A549 (cell line): ENCODE data around the gene GPBAR1. TPM values are rescaled to one million over a fixed set of nuclear protein-coding genes. Genes with fewer than 3 reads are reported as not detected.

ENCODE experiments used
- ATAC-seq, 2 experiments: fragments of 200-7000 bp in 1 of 2; fragments of >200 bp in 1 of 2; cut with Nextera tagmentation in 1 of 2; cut with Tn5 transposase in 1 of 2; 3 replicates each; pipeline versions ENCODE4 v1.8.0 to v1.9.1; 2018 to 2020; ENCODE audit warnings: mild to moderate bottlenecking in 1 of 2, moderate library complexity in 1 of 2
- CTCF ChIA-PET: fragments of 300-600 bp; sonication (Branson Sonifier 250); formaldehyde crosslinking; extraction: SDS; loops from one replicate; lab custom pipeline; 2021; ENCODE audit warnings: antibody characterized with exemption, inconsistent platforms; lab: Yijun Ruan, JAX
- POLR2A ChIA-PET: fragments of 350-600 bp; formaldehyde crosslinking; extraction: SDS; loops from one replicate; lab custom pipeline; 2021; ENCODE audit warnings: antibody characterized with exemption, inconsistent platforms; lab: Yijun Ruan, JAX
- DNase-seq, 2 experiments: peaks; one replicate each; pipeline versions ENCODE4 v3.0.0 to v3.0.0-alpha.2; 2011 to 2016; ENCODE audit warnings: low read depth in 1 of 2, low spot score in 1 of 2
- FAIRE-seq: peaks from 2 replicates; lab custom pipeline; 2011; peaks lifted over from hg19 to GRCh38; lab: Jason Lieb, UNC
- H3K27ac ChIP-seq, 2 experiments: fragments of >200 bp; sonication (Bioruptor Twin); formaldehyde crosslinking; 3 replicates each; pipeline ENCODE4 v1.5.1; 2016 to 2017
- H3K4me1 ChIP-seq: fragments of >200 bp; sonication (Bioruptor Twin); formaldehyde crosslinking; 3 replicates; pipeline ENCODE4 v1.6.1; 2016
- H3K4me2 ChIP-seq: fragments of >200 bp; sonication (Bioruptor Twin); formaldehyde crosslinking; 3 replicates; pipeline ENCODE4 v1.6.1; 2016
- H3K4me3 ChIP-seq: fragments of >200 bp; sonication (Bioruptor Twin); formaldehyde crosslinking; 3 replicates; pipeline ENCODE4 v1.5.1; 2016
- H3K9me3 ChIP-seq: fragments of >200 bp; sonication (Bioruptor Twin); formaldehyde crosslinking; 3 replicates; pipeline ENCODE4 v1.6.1; 2016
- CBX2 ChIP-seq: fragments of 200-600 bp; sonication (generic); IDR thresholded peaks from 2 replicates; pipeline ENCODE4 v1.6.1; 2016; ENCODE audit warnings: low read depth, mild to moderate bottlenecking, borderline replicate concordance
- CBX8 ChIP-seq: fragments of 200-600 bp; sonication (generic); IDR thresholded peaks from 2 replicates; pipeline ENCODE4 v1.6.1; 2016
- CHD2 ChIP-seq: fragments of 150-350 bp; IDR thresholded peaks from 2 replicates; pipeline ENCODE4 v1.6.1; 2014; ENCODE audit warnings: low read length; ENCODE audit not compliant: partially characterized antibody
- EHMT2 ChIP-seq: fragments of 200-600 bp; sonication (generic); IDR thresholded peaks from 2 replicates; pipeline ENCODE4 v1.6.1; 2016; ENCODE audit warnings: antibody characterized with exemption, low read depth, mild to moderate bottlenecking, moderate library complexity
- ESRRA ChIP-seq: fragments of 150-350 bp; IDR thresholded peaks from 2 replicates; pipeline ENCODE4 v1.6.1; 2014; ENCODE audit warnings: mild to moderate bottlenecking, low read length, borderline replicate concordance
- HDAC2 ChIP-seq: fragments of 200-600 bp; sonication (generic); IDR thresholded peaks from 2 replicates; pipeline ENCODE4 v1.6.1; 2016
- JUN ChIP-seq, 2 experiments: fragments of >200 bp; sonication (Bioruptor Twin); formaldehyde crosslinking; IDR thresholded peaks; 2 replicates in 1 of 2; 3 replicates in 1 of 2; pipeline ENCODE4 v1.6.1; 2016 to 2017
- JUNB ChIP-seq: fragments of >200 bp; sonication (Bioruptor Twin); formaldehyde crosslinking; IDR thresholded peaks from 2 replicates; pipeline ENCODE4 v1.6.1; 2016
- MAZ ChIP-seq: fragments of 150-350 bp; IDR thresholded peaks from 2 replicates; pipeline ENCODE4 v1.6.1; 2014; ENCODE audit warnings: antibody characterized with exemption, low read depth, low read length, borderline replicate concordance
- NFE2L2 ChIP-seq: fragments of 150-350 bp; conservative IDR thresholded peaks from 2 replicates; pipeline ENCODE4 v1.6.1; 2014; ENCODE audit warnings: low read length
- POLR2A ChIP-seq: IDR thresholded peaks from 2 replicates; pipeline ENCODE4 v1.6.1; 2012; ENCODE audit warnings: mild to moderate bottlenecking, low read length
- POLR2AphosphoS2 ChIP-seq: conservative IDR thresholded peaks from 2 replicates; pipeline ENCODE4 v1.6.1; 2012; ENCODE audit warnings: low read length, improper control_type of control experiment, inconsistent platforms
- SREBF2 ChIP-seq: fragments of 450-650 bp; IDR thresholded peaks from 2 replicates; pipeline ENCODE4 v1.6.1; 2014; ENCODE audit warnings: mild to moderate bottlenecking, moderate library complexity
- TFCP2L1 ChIP-seq: fragments of 250-450 bp; sonication (Bioruptor Pico); IDR thresholded peaks from 2 replicates; pipeline ENCODE4 v1.5.0; 2021; ENCODE audit warnings: mild to moderate bottlenecking
- ZNF302 ChIP-seq: fragments of 250-450 bp; sonication (Bioruptor Pico); IDR thresholded peaks from 2 replicates; pipeline ENCODE4 v1.9.0; 2021; ENCODE audit warnings: inconsistent platforms, mild to moderate bottlenecking, moderate library complexity
- WGBS: methylation state at CpG from one replicate; pipeline ENCODE4 v1.1.6; 2017; ENCODE audit errors: missing lambda C conversion rate; 5-methylcytosine and 5-hydroxymethylcytosine counted together
- polyA plus RNA-seq, 4 experiments: library from polyadenylated mRNA; depleted of rRNA in 3 of 4; stranded (reverse); fragments of >200 nt; fragmentation: RNase III in 1 of 4; extraction: RNeasy Plus Mini Kit Qiagen cat#74134 plus additional on column Dnase treatment in 1 of 4; gene quantifications; 2 replicates in 3 of 4; 3 replicates in 1 of 4; pipeline ENCODE4 v1.2.3, GENCODE V29; 2011 to 2017
- TF ChIP-seq, protein P1 (sequence below): fragments of 150-350 bp; IDR thresholded peaks from 2 replicates; pipeline ENCODE4 v1.6.1; 2014; ENCODE audit warnings: low read depth, mild to moderate bottlenecking, low read length
- TF ChIP-seq, protein P2 (sequence below): fragments of >200 bp; sonication (Bioruptor Twin); formaldehyde crosslinking; IDR thresholded peaks from 3 replicates; pipeline ENCODE4 v1.6.1; 2016
- TF ChIP-seq, protein P3 (sequence below): IDR thresholded peaks from 2 replicates; pipeline ENCODE4 v1.6.1; 2012
- TF ChIP-seq, protein P4 (sequence below): IDR thresholded peaks from 2 replicates; pipeline ENCODE4 v1.6.1; 2012; ENCODE audit warnings: low read depth, borderline replicate concordance
- TF ChIP-seq, protein P5 (sequence below): fragments of >200 bp; sonication (Bioruptor Twin); formaldehyde crosslinking; IDR thresholded peaks from 3 replicates; pipeline ENCODE4 v1.5.1; 2016
- TF ChIP-seq, protein P6 (sequence below): IDR thresholded peaks from 2 replicates; pipeline ENCODE4 v1.6.1; 2012

Gene GPBAR1
- polyA plus RNA-seq, 2 of the 4 experiments (the other 2 are of a cell fraction), result 0.06 to 0.12 TPM

DNA sequence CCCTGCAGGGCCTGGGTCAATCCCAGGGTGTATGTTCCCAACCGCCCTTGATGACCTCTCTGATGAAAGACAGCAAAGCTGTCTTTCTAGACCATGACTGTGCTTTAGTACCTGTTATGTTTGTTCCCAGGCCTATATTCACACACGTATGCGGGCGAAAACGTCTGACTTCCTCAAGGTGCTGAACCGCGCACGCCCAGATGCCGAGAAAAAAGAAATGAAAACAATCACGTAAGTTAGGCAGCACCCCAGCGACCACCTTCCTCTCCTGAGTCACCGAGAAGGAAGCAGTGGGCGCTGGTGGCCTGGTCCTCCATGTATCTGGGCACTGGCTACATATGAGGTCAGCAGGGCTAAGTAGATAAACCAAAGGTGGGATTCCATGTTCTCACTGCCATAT is 11.1 kb upstream of the GPBAR1 start:
- Histone ChIP-seq H3K4me2 (no peak overlapping the region), H3K27ac (no peak overlapping the region), H3K4me1 (no peaks in the 10 kb centered on the region)
- TF ChIP-seq CBX8 (no peak), POLR2AphosphoS2 (no peak), CBX2 (no peak), POLR2A (no peak), MAZ (no peak), HDAC2 (no peak), JUN (IDR thresholded peaks at IDR 0.05) (no peak), NFE2L2 (no peak), TFCP2L1 (CRISPR knock-in tag) (no peak), JUNB (no peak), SREBF2 (no peak), EHMT2 (no peak)
- TF ChIP-seq, protein P1, sequence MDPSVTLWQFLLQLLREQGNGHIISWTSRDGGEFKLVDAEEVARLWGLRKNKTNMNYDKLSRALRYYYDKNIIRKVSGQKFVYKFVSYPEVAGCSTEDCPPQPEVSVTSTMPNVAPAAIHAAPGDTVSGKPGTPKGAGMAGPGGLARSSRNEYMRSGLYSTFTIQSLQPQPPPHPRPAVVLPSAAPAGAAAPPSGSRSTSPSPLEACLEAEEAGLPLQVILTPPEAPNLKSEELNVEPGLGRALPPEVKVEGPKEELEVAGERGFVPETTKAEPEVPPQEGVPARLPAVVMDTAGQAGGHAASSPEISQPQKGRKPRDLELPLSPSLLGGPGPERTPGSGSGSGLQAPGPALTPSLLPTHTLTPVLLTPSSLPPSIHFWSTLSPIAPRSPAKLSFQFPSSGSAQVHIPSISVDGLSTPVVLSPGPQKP, result no peak
- TF ChIP-seq, protein P2, sequence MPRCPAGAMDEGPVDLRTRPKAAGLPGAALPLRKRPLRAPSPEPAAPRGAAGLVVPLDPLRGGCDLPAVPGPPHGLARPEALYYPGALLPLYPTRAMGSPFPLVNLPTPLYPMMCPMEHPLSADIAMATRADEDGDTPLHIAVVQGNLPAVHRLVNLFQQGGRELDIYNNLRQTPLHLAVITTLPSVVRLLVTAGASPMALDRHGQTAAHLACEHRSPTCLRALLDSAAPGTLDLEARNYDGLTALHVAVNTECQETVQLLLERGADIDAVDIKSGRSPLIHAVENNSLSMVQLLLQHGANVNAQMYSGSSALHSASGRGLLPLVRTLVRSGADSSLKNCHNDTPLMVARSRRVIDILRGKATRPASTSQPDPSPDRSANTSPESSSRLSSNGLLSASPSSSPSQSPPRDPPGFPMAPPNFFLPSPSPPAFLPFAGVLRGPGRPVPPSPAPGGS, result no peak
- TF ChIP-seq, protein P3, sequence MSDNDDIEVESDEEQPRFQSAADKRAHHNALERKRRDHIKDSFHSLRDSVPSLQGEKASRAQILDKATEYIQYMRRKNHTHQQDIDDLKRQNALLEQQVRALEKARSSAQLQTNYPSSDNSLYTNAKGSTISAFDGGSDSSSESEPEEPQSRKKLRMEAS, result no peak
- TF ChIP-seq, protein P4, sequence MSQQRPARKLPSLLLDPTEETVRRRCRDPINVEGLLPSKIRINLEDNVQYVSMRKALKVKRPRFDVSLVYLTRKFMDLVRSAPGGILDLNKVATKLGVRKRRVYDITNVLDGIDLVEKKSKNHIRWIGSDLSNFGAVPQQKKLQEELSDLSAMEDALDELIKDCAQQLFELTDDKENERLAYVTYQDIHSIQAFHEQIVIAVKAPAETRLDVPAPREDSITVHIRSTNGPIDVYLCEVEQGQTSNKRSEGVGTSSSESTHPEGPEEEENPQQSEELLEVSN, result no peak
- TF ChIP-seq, protein P5, sequence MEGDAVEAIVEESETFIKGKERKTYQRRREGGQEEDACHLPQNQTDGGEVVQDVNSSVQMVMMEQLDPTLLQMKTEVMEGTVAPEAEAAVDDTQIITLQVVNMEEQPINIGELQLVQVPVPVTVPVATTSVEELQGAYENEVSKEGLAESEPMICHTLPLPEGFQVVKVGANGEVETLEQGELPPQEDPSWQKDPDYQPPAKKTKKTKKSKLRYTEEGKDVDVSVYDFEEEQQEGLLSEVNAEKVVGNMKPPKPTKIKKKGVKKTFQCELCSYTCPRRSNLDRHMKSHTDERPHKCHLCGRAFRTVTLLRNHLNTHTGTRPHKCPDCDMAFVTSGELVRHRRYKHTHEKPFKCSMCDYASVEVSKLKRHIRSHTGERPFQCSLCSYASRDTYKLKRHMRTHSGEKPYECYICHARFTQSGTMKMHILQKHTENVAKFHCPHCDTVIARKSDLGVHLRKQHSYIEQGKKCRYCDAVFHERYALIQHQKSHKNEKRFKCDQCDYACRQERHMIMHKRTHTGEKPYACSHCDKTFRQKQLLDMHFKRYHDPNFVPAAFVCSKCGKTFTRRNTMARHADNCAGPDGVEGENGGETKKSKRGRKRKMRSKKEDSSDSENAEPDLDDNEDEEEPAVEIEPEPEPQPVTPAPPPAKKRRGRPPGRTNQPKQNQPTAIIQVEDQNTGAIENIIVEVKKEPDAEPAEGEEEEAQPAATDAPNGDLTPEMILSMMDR, result no peak
- TF ChIP-seq, all 56 proteins: peak for 0
- ChIA-PET POLR2A (no interaction called here), CTCF (no interaction called here)
- DNase-seq (no peak), FAIRE-seq (no peak), ATAC-seq (no peak)
- H3K4me3 ChIP-seq, result no peak overlapping the region
- WGBS, result 95% methylated on average over 13 of the region's 13 CpGs
- no peaks in the 10 kb centered on the region for H3K9me3 ChIP-seq

DNA sequence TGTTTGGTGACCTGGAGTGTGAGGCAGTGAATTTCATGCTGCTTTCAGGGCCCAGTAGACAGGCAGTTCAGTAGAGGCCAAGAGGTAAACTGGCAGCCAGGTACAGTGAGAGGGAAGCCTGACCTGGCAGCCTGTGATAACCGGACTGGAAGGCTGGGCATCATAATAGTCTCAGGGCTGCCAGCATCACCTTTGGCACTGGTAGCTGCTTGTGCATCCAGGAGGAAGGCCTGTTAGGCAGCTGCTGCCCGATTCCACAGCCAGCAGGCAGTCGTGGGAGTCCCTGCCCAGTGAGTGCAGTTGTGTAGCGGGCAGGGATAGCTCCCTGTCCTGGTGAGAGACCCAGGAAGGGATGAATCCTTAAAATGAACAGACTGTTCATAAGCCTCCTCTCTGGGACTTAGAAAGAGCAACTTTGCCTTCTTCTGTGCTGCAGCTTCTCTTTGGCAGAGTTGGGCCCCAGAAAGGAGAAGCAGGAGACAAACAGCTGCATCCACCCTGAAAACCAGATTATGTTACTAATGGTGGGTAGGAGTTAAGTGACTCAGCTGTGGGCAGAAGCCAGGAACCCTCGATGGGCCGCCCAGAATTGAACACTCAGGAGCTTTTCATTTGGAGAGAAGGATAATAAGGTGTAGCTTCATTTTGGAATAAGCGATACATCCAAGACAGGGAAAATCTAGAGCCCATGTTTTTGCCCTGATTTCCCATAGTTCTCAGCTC is 8.1 kb upstream of the GPBAR1 start:
- CTCF ChIA-PET, result interaction anchor here (1.1 to 2.7 kb wide), 5 partner anchors 15 to 49 kb away, joined by 3 to 8 read pairs (median 4); partner anchors contain the start of genes AAMP, PNKD and TMBIM1

DNA sequence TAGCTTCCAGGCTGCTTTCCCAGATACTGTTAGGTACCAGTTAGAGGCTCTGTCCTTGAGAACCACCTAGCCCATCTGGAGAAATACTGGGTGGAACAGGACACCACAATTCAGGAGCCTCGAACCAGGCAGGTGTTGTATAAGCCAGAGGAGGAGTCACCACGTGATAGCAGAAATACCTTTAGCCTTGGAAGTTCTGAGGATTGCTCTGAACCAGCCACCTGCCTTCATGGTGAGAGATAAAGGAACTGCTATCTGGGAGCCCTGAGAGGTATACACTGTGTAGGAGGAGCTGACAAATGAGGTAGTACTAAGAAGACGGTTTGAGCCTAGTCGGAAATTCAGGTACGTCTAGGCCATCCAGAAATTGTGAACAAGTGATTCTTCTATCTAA is 7.6 kb upstream of the GPBAR1 start:
- ATAC-seq (no peak), DNase-seq (no peak), FAIRE-seq (no peak)
- 93% methylated on average over 5 of the region's 5 CpGs for WGBS
- Histone ChIP-seq H3K4me1 (no peaks in the 10 kb centered on the region), H3K9me3 (no peaks in the 10 kb centered on the region), H3K4me2 (no peak overlapping the region), H3K4me3 (no peak overlapping the region), H3K27ac (no peak overlapping the region)
- CTCF ChIA-PET, result interaction anchor here (1.0 to 2.7 kb wide), 7 partner anchors 15 to 468 kb away, joined by 3 to 8 read pairs (median 4); partner anchors contain the start of genes AAMP, PNKD and TMBIM1
- POLR2A ChIA-PET, result no interaction called here
- TF ChIP-seq, protein P6, sequence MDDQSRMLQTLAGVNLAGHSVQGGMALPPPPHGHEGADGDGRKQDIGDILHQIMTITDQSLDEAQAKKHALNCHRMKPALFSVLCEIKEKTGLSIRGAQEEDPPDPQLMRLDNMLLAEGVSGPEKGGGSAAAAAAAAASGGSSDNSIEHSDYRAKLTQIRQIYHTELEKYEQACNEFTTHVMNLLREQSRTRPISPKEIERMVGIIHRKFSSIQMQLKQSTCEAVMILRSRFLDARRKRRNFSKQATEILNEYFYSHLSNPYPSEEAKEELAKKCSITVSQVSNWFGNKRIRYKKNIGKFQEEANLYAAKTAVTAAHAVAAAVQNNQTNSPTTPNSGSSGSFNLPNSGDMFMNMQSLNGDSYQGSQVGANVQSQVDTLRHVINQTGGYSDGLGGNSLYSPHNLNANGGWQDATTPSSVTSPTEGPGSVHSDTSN, result no peak
- no peak for TF ChIP-seq ZNF302 (CRISPR knock-in tag)

More for the DNA sequence above, 8.1 kb upstream of the GPBAR1 start:
- 77% methylated on average over 7 of the region's 7 CpGs for WGBS
- FAIRE-seq (no peak), ATAC-seq (no peak), DNase-seq (no peak)
- H3K4me2 ChIP-seq, result no peak overlapping the region
- POLR2A ChIA-PET, result no interaction called here
- H3K4me3 ChIP-seq, result no peak overlapping the region
- no peaks in the 10 kb centered on the region for H3K4me1 ChIP-seq
- TF ChIP-seq ESRRA, result no peak
- no peak for TF ChIP-seq CHD2
- no peaks in the 10 kb centered on the region for H3K9me3 ChIP-seq
- H3K27ac ChIP-seq, result no peak overlapping the region
